ENCODE data around the gene SLC9A5.

Gene SLC9A5

DNA sequence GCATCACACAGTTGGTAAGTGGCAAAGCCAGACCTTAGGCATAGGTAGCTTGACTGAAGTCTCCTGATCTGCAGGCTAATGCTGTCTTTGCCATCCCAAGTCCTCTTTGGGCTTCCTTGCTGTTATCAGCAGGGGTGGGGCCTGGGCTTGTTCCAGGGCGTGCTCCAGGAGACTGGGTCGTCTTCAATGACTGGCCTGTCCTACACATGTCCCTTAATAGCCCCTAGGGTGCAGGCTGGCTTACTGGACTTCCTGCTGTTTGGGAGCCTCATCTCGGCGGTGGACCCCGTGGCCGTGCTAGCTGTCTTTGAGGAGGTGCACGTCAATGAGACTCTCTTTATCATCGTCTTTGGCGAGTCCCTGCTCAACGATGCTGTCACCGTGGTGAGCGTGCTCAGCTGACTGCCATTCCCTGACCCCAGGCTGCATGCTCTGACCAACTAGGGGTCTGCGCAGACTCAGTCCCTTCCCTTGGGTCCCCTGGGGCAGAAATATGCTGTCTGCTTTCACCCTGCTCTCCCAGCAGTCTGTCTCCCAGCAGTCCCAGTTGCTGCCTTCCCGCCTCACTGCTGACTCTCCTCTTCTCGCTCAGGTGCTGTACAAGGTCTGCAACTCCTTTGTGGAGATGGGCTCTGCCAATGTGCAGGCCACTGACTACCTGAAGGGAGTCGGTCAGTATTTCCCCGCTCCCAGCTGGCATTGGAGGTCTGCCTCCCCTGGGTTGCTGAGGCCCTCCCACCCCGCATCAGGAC is 6.2 kb downstream of the SLC9A5 start:
- in situ Hi-C loops (cut with HindIII; ENCODE audit: low sequenced_read_pairs), result no loop called here

DNA sequence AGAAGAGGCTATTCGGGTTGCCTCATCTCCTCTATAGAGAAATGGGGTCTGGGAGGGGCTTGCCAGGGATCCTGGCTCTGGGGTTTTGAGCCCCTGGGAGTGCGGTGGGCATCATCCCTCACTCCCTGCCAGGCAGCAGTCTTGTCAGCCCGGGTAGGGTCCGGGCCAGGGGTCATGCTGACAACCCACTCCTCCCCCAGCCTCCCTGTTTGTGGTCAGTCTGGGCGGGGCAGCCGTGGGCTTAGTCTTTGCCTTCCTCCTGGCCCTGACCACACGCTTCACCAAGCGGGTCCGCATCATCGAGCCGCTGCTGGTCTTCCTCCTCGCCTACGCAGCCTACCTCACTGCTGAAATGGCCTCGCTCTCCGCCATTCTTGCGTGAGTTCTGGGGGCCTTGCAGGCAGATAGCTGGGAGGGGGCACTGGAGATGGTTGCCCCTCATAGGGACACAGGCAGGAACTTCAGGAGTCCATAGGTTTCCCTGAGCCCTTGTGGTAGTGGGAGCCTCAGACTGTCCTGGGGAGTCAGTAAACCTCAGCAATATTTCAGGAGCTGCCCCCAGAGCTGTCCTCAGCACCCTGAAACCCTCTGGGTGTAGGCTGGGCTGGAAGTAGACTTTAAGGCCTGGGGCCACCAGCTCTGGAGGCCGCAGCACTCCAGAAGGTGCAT is 6.9 kb downstream of the SLC9A5 start:
- in situ Hi-C loops (cut with HindIII; ENCODE audit: low sequenced_read_pairs), result no loop called here

DNA sequence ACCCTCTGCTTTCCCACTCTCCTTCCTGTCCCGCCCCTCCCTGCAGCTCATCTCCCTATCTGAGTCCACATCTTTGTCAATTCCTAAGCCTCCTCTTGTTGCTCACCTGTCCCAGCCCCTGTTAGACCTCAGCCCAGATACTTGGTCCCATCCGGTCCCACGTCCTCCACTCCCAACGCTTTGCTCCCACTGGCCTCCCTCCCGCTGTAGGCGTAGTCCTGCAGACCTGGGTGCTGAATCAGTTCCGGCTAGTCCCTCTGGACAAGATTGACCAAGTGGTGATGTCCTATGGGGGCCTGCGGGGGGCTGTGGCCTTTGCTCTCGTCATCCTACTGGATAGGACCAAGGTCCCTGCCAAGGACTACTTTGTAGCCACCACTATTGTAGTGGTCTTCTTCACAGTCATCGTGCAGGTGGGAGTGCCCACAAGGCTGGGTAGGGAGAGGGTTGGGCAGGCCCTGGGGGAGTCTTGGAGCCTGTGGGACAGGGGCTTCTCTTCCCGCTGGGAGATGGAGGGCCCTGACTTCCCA is 8.0 kb downstream of the SLC9A5 start:
- in situ Hi-C loops (cut with HindIII; ENCODE audit: low sequenced_read_pairs), result no loop called here

DNA sequence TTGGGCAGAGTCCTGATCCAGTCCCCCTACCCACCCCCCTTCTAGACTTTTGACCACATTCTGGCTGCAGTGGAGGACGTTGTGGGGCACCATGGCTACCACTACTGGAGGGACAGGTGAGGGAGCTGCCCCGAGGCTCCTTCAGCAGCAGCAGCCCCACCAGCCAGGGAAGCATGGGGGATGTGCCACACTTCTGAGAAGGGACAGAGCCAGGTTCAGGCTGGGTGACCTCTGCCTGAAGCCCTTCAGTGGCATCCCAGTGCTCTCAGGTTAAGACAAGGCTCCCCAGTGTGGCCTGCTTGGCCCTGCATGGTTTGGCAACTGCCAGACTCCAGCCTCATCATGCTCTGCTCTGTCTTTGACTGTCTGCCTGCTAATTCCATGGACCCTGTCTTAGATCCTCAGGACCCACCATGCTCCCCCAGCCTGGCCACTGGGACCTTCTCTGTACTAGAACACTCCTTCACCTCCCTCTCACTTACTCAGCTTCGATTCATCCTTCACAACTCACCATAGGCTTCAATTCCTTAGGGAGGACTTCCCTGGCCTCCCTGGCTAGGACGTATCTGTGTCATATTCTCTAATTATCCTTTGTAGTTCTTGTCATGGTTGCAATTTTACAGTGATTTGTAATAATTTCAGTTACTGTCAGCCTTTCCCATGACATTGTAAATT is 8.8 kb downstream of the SLC9A5 start:
- in situ Hi-C loops (cut with HindIII; ENCODE audit: low sequenced_read_pairs), result no loop called here

GRCh38 chr16:67258161-67258835 is 9.5 kb downstream of the SLC9A5 start:
- in situ Hi-C loops (cut with HindIII; ENCODE audit: low sequenced_read_pairs), result no loop called here

DNA sequence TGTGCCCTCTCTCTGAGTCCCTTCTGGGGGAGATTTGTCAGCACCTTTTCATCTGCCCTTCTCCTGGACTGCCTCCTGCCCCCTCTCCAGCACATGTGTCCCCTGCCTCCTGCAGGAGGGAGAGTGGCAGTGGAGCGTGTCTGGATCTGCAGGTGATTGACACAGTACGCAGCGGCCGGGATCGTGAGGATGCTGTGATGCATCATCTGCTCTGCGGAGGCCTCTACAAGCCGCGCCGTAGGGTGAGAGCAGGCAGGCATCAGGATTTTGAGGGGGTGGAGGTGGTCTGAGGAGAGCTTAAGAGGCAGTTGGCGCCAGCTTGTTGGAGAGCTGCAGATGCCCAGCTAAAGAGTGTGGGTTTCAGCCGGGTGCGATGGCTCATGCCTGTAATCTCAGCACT is 10.9 kb downstream of the SLC9A5 start:
- in situ Hi-C loops (cut with HindIII; ENCODE audit: low sequenced_read_pairs), result loop anchor here (5.0 kb wide), 1 partner anchor 42 kb away; no protein-coding TSS in a partner anchor

GRCh38 chr16:67260426-67261063 is 11.8 kb downstream of the SLC9A5 start:
- in situ Hi-C loops (cut with HindIII; ENCODE audit: low sequenced_read_pairs), result loop anchor here (5.0 kb wide), 1 partner anchor 43 kb away; no protein-coding TSS in a partner anchor

DNA sequence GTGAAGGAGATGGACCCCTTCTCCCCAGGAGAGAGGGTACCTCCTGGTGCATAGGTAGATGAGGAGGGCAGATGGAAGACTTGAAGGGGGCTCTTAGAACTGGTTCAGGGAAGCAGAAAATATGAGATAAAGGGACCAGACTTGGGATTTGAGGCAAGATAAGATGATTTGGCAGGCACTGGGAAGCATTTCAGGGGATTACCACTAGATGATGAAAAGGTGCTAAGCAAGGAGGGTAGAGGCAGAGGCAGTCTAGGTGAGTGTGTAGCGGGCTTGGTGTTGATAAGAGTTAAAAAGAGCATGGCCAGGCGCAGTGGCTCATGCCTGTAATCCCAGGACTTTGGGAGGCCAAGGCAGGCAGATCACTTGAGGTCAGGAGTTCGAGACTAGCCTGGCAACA is 14.4 kb downstream of the SLC9A5 start:
- in situ Hi-C loops (cut with HindIII; ENCODE audit: low sequenced_read_pairs), result loop anchor here (5.0 kb wide), 1 partner anchor 46 kb away; no protein-coding TSS in a partner anchor

GRCh38 chr16:67264277-67264676 is 15.5 kb downstream of the SLC9A5 start:
- in situ Hi-C loops (cut with HindIII; ENCODE audit: low sequenced_read_pairs), result loop anchor here (5.0 kb wide), 1 partner anchor 47 kb away; no protein-coding TSS in a partner anchor

DNA sequence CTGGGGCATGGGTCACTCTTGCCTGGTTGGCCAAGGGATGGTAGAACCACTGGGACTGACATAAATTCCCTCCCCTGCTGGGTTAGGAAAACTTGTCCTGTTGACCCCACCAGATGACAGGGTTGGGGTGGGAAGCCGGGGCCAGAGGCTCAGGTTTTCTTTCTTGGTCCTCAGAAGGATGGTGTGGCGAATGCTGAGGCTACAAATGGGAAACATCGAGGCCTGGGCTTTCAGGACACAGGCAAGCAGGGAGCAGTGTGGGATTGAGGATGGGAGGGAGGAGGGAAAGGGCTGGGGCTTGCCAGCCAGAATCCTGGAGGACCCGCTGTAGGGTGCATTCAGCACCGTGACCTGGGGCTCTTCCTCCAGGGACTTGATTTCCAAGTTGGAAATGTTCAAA is 16.1 kb downstream of the SLC9A5 start:
- in situ Hi-C loops (cut with HindIII; ENCODE audit: low sequenced_read_pairs), result loop anchor here (5.0 kb wide), 1 partner anchor 48 kb away; no protein-coding TSS in a partner anchor

GRCh38 chr16:67265834-67266233 is 17.1 kb downstream of the SLC9A5 start:
- in situ Hi-C loops (cut with HindIII; ENCODE audit: low sequenced_read_pairs), result no loop called here

DNA sequence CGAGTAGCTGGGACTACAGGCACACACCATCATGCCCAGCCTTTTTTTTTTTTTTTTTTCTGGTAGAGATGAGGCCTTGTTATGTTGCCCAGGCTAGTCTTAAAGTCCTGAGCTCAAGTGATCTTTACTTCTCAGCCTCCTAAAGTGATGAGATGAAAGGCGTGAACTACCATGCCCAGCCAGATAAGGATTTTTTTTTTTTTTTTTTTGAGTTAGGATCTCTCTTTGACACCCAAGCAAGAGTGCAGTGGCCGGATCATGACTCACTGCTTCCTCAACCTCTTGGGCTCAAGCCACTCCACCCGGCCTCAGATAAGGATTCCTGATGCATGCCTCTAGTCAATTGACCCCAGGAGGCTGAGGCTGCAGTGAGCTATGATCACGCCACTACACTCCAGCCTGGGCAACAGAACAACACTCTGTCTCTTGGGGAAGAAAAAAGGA is 19.4 kb downstream of the SLC9A5 start:
- in situ Hi-C loops (cut with HindIII; ENCODE audit: low sequenced_read_pairs), result no loop called here

GRCh38 chr16:67269766-67270165 is 21.0 kb downstream of the SLC9A5 start:
- in situ Hi-C loops (cut with HindIII; ENCODE audit: low sequenced_read_pairs), result no loop called here

DNA sequence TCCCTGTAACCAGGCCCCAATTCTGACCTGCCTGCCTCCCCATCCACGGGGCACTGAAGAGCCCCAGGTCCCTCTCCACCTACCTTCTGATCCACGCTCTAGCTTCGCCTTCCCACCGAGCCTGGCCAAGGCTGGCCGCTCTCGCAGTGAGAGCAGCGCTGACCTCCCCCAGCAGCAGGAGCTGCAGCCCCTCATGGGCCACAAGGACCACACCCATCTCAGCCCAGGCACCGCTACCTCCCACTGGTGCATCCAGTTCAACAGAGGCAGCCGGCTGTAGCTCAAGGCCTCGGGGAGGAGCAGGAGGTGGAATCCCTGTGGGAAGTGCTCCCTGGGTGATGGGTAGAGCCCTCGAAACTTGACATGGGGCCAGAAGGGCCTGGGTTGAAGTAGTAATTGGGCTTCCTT is 22.2 kb downstream of the SLC9A5 start:
- in situ Hi-C loops (cut with HindIII; ENCODE audit: low sequenced_read_pairs), result no loop called here

DNA sequence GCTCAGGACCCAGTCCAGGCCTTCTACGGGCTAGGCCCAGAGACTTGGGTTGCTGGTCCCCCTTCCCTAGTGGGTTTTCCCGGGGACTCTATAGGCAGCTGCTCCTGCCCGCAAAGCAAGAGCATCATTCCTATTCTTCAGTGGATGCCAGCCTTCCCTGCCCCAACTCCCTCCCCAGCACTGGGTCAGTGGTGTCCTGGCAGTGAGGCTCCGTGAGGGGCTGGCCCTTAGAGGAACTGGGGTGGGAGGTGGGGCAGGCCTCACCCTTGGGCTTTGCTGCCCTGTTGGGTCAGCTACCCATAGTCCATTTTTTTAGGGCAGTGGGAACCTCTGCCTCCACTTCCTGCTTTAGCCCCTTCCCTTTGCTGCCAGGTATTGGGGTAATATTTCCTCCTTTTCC is 22.7 kb downstream of the SLC9A5 start:
- in situ Hi-C loops (cut with HindIII; ENCODE audit: low sequenced_read_pairs), result no loop called here

DNA sequence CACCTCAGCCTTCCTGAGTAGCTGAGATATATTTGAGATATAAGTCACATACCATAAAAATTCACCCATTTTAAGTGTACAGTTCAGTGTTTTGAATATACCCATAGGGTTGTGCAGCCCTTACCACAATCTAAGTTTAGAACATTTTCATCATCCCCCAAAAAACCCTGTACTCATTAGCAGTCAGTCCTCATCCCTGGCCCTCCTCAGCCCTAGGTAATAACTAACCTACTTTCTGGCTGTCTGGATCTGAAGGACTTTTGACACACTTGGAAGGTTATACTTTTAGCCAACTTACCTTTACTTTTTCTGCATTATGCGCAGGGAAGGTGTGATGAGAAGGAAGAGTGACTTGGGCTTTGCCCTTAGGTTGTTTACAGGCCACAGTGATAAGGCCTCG is 26.5 kb downstream of the SLC9A5 start:
- in situ Hi-C loops (cut with HindIII; ENCODE audit: low sequenced_read_pairs), result no loop called here

- in situ Hi-C loops (cut with HindIII; ENCODE audit: low sequenced_read_pairs), result no loop called here
Observed at GRCh38 chr16:67277294-67277998, 28.7 kb downstream of the SLC9A5 start.

DNA sequence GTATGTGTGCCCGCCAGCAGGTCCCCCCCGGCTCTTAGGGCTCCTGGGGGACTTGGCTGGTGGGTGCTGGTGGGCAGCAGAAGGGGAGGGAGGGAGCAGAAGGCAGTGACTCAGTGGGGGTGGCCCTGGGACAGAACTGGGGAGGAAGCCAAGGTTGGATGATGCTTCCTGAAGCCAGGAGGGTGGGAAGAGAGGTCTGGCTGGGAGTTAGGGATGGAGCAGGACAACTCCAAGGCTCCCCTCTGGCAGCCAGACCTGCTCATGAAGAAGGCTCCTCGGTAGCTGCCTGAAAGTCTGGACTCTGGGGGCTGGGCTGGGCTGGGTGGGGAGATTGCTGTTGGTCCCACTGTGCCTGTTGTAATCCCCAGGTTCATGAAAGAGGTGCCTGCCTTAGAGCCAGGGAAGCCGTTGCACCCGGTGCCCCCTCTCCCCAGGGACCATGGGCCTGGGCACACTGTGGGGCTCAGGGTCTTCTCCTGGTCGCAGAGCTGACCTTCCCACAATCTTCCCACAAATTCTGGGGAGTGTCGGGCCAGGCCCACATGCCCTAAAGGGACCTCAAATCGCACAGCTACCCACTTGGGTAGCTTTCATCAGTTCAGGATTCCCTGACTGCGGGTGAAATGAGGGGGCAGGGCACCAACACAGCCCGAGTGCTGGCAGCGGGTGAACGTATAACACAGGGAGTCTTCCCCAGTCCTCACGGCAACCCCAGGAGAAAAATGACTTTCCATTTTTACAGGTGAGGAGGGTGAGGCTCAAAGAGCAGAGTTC is 29.4 kb downstream of the SLC9A5 start:
- in situ Hi-C loops (cut with HindIII; ENCODE audit: low sequenced_read_pairs), result no loop called here

DNA sequence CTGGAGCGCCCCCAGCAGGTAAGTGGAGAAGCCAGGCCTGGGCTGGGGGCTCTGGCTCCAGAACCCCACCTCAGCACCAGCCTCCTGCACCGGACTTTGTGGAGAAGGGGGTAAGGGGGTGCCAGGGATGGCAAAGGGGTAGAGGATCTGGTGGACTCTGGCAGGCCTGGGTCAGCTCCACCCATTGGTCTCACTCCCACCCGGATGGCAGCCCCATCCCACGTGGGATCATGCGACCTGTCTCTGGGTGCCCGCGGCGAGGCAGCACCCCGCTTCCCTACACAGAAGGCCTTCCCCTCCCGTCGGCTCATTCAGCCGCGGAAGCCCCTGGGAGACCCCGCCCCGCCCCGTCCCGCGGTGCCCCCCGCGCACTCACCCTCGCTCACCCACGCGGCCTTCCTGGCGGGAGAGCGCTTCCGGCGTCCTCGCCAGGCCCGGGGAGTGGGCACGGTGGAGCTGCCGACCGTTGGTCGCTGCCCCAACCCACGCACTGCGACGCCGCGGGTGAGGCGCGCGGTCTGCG is 30.1 kb downstream of the SLC9A5 start:
- in situ Hi-C loops (cut with HindIII; ENCODE audit: low sequenced_read_pairs), result no loop called here
